ENCODE measurements around the gene SERPINA5. TPM values are rescaled to one million over a fixed set of nuclear protein-coding genes. Genes with fewer than 3 reads are reported as not detected.
"Not testable (repeated sequence)": the region's sequence is repeated elsewhere in the genome, so short reads cannot be mapped to it uniquely, and the experiment has no call there.

The SERPINA5 gene
- total RNA-seq, 1 donor, result not detected

DNA sequence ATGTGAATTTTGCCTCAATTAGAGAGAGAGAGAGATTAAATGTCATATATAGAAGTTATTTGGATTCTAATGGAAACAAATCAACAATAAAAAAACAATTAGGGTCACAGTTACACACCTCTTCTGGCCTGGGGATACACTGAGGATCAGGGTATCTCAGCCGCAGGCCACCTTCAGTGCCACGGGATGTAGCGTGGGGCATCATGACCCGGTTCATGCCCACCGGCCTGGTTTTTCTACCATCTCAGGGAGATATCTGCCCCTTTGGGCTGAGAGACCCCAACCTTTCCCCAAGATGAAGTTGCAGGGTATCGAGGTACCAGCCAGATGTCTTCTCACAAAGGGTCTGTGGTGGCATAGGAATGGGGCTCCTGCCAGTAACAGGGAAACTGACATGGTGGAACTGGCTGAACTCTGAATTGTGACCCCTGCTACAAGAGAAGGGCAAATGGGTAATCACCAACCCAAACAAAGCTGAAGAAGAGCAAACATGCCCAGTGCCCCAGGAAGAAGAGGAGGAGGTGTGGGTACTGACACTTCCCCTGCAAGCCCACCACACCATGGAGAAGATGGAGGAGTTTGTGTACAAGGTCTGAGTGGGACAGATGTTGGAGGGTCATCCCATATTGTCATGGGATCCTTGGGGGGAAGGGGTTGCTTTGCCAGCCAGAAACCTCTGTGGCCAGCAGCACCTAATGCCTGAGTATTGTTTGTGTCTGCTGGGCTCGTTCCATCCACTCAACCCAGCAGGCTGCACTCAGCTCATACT is 50.5 kb downstream of the SERPINA5 start:
- no peaks in the 10 kb centered on the region for H3K9me3 ChIP-seq (ENCODE audit: low read depth, low read length)
- H3K4me1 ChIP-seq (ENCODE audit: insufficient read depth, low read length), result no peaks in the 10 kb centered on the region
- no peaks in the 10 kb centered on the region for H3K27me3 ChIP-seq (ENCODE audit: insufficient read depth, low read length)
- H3K4me3 ChIP-seq (ENCODE audit: low read length), result no peak overlapping the region

DNA sequence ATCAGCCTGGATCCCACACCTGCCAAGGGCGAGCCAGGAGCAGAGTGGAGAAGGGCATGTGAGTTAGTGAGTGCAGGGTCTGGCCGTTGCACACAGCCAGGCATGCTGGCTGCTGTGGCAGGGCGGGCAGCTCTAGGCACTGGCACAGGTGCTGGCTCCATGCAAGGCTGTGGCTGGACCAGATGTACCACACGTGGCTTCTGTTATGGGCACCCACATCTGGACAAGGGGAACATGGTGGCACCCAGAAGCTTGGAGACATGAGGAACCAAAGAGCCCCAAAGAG is 51.0 kb downstream of the SERPINA5 start:
- Histone ChIP-seq H3K4me1 (ENCODE audit: insufficient read depth, low read length) (no peaks in the 10 kb centered on the region), H3K27me3 (ENCODE audit: insufficient read depth, low read length) (no peaks in the 10 kb centered on the region), H3K9me3 (ENCODE audit: low read depth, low read length) (no peaks in the 10 kb centered on the region), H3K4me3 (ENCODE audit: low read length) (no peak overlapping the region)

DNA sequence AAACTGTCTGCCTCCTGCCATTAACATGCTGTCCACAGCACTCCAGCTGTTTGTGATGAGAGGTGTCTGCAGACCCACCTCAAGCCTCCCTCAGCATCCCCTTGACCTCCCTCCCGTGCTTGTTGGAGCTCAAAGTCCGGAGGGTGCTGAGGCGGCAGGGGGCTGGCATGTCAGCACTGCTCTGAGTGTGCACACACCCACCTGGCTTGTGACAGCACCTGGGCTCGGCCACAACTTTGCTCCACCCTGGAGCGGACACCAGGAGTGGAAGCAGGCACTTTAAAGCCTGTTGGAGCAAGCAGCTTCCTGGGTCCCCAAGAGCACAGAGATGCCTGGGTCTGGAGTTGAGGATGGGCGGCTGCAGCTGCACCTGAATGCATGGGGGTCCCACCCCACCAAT is 51.9 kb downstream of the SERPINA5 start:
- H3K4me1 ChIP-seq (ENCODE audit: insufficient read depth, low read length), result no peaks in the 10 kb centered on the region
- no peaks in the 10 kb centered on the region for H3K27me3 ChIP-seq (ENCODE audit: insufficient read depth, low read length)
- H3K9me3 ChIP-seq (ENCODE audit: low read depth, low read length), result no peaks in the 10 kb centered on the region
- H3K4me3 ChIP-seq (ENCODE audit: low read length), result no peak overlapping the region

DNA sequence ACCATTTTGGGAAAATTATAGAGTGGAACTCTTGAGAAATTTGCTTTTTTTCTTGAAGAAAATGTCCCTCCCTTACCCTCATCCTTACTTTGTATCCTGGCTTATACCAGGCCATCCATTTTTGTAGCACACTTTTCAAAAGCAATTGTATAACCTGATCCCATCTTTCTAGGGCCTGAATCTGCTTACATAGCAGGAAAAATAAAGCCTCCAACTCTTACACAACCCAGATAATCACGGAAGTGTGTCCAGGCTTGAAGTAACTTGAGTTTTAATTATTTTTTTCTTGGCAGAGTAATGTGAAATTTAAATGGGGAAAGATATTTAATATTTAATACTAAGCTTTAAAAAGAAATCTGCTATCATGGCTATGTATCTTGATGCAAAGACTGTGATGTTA is 53.9 kb downstream of the SERPINA5 start:
- Histone ChIP-seq H3K4me1 (ENCODE audit: insufficient read depth, low read length) (no peaks in the 10 kb centered on the region), H3K4me3 (ENCODE audit: low read length) (no peak overlapping the region), H3K9me3 (ENCODE audit: low read depth, low read length) (no peaks in the 10 kb centered on the region)

DNA sequence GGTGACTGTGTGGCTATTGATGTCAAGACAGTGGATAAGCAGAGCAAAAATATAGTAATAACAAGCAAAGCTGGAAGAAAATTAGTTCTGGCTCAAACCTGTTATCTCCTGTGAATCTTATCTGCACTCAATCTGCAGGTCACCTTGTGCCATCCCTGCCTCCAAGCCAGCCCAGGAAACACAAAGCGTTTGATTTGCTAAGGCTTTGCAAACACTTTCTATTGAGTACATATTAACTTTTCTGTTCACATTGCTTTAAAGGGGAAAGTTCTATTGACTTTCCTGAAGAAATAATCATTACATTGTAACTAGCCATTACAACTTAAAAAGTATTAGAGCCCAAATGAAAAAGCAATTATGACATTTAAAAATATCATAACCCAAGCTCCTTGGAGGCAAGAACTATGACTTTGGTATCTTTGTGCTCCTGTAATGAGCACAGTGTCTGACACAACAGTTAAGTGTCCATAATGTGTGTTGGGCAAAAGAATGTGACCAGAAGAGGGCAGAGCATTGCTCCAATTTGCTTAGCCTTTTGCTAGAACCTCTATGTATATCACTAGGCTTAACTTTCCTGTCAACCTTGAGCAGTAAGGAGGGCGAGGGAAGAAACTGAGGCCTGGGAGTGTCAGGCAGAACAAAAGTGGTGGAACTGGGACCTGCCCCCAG is 55.7 kb downstream of the SERPINA5 start:
- Histone ChIP-seq H3K4me1 (ENCODE audit: insufficient read depth, low read length) (no peaks in the 10 kb centered on the region), H3K4me3 (ENCODE audit: low read length) (no peak overlapping the region), H3K27me3 (ENCODE audit: insufficient read depth, low read length) (no peaks in the 10 kb centered on the region), H3K9me3 (ENCODE audit: low read depth, low read length) (no peaks in the 10 kb centered on the region)

More for the DNA sequence above, 53.9 kb downstream of the SERPINA5 start:
- no peaks in the 10 kb centered on the region for H3K27me3 ChIP-seq (ENCODE audit: insufficient read depth, low read length)

DNA sequence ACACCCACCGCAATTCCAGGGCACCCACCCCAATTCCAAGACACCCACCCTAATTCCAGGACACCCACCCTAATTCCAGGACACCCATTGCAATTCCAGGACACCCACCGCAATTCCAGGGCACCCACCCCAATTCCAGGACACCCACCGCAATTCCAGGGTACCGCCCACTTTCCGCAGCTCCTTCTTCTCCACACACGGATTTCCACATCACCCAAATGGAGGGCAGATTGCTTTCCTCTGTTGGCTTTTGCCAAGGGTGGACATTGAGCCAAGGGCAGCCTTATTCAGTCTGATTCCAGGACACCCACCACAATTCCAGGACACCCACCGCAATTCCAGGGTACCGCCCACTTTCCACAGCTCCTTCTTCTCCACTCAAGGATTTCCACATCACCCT is 56.6 kb downstream of the SERPINA5 start:
- not testable (repeated sequence) for H3K4me1 ChIP-seq (ENCODE audit: insufficient read depth, low read length); H3K4me3 ChIP-seq (ENCODE audit: low read length); H3K9me3 ChIP-seq (ENCODE audit: low read depth, low read length); H3K27me3 ChIP-seq (ENCODE audit: insufficient read depth, low read length)

DNA sequence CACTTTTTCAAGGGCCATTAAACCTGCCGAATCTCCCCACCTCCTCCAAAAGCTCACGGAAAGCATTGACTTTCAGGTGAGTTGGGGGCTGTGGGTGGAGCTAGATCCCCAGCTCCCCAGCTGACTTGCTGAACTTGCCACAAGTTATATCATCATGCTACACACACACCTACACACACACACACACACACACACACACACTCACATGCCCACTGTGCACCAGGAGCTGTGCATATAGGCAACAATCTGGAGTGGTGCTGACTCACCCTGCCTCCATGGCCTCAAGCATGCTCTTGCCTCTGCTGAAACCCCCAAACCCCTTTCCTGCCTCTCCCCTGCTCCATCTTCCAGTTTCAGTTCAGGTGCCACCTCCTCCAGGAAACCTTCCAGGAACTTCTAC is 57.1 kb downstream of the SERPINA5 start:
- no peaks in the 10 kb centered on the region for H3K9me3 ChIP-seq (ENCODE audit: low read depth, low read length)
- H3K27me3 ChIP-seq (ENCODE audit: insufficient read depth, low read length), result no peaks in the 10 kb centered on the region
- no peak overlapping the region for H3K4me3 ChIP-seq (ENCODE audit: low read length)

DNA sequence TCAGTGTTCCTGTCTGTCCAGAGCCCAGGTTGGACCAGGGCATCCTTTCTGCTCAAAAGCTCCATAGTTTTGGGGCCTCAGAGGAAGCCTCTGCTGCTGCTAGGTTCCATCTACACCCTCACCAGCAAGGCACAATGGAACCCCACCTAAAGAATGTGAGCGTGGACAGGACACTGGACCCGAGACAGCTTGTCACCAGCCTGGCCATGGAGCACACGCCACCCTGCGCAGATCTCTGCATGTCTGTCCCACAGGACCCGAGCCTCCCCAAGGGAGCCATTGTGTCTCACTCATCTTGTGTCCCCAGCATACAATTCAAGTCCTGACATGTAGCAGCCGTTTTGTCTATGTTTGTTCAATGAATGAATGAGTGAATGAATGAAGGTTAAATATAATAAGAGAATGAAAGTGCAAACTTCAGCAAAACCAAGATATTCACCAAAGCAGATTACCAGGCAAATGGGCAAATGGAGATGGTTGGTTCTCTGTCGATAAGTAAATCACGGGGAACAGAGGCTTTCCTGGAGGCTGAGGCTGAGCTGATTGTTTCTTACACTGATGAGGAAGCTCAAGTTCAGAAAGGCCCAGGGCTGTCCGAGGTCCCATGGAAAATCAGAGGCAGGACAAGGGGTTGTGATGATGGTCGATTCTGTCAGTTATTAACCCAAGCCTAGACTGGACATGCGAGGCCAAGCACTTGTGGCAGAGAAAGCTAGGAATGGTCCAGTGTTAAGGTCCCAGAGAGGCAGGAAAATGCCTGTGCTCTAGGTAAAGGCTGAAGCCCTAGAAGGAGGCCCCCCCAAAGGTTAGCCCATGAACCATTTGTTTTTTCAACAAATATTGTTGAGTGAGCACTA is 58.0 kb downstream of the SERPINA5 start:
- H3K27me3 ChIP-seq (ENCODE audit: insufficient read depth, low read length), result no peaks in the 10 kb centered on the region
- H3K4me1 ChIP-seq (ENCODE audit: insufficient read depth, low read length), result no peaks in the 10 kb centered on the region
- H3K4me3 ChIP-seq (ENCODE audit: low read length), result no peak overlapping the region
- H3K9me3 ChIP-seq (ENCODE audit: low read depth, low read length), result no peaks in the 10 kb centered on the region

More for the DNA sequence above, 57.1 kb downstream of the SERPINA5 start:
- no peaks in the 10 kb centered on the region for H3K4me1 ChIP-seq (ENCODE audit: insufficient read depth, low read length)

DNA sequence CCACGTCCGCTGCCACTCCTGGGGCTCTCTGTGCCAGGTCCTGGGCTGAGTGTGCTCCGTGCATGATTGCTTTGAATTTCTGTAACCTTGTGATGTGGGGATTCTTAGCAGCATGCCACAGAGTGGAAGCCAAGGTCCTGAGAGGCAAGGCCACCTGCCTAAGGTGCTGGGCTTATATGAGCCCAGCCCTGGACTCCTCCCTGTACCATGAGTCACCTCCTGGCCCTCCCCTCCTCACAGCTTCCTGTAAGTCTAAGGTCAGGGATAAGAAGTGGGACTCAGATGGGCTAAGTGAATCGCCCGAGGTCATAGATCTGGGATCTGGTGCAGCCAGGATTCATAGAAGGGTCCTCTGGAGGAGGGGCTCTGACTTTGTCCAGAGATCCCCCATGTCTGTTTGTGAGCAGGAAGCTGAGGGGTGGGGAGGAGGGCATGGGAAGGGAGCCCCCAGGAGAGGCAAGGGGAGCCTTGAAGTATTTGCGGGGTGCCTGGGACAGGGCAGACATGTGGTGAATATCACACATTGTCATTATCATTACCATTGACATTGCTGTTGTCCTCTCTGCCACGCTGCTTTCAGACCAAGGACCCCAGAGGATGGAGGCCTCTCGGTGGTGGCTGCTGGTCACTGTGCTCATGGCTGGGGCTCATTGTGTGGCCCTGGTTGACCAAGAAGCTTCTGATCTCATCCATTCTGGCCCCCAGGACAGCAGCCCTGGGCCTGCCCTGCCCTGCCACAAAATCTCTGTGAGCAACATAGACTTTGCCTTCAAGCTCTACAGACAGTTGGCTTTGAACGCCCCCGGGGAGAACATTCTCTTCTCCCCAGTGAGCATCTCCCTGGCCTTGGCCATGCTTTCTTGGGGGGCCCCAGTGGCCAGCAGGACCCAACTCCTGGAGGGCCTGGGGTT is 59.8 kb downstream of the SERPINA5 start:
- no peak overlapping the region for H3K4me3 ChIP-seq (ENCODE audit: low read length)
- no peaks in the 10 kb centered on the region for H3K4me1 ChIP-seq (ENCODE audit: insufficient read depth, low read length)
- H3K27me3 ChIP-seq (ENCODE audit: insufficient read depth, low read length), result no peaks in the 10 kb centered on the region
- no peaks in the 10 kb centered on the region for H3K9me3 ChIP-seq (ENCODE audit: low read depth, low read length)

DNA sequence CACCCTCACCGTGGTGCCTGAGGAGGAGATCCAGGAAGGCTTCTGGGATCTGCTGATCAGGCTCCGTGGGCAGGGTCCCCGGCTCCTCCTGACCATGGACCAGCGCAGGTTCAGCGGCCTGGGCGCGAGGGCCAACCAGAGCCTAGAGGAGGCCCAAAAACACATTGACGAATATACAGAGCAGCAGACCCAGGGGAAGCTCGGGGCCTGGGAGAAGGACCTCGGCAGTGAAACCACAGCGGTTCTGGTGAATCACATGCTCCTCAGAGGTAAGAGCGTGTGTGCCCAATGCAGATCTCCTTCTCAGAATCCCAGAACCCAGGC is 60.4 kb downstream of the SERPINA5 start:
- no peaks in the 10 kb centered on the region for H3K9me3 ChIP-seq (ENCODE audit: low read depth, low read length)
- no peaks in the 10 kb centered on the region for H3K27me3 ChIP-seq (ENCODE audit: insufficient read depth, low read length)
- H3K4me3 ChIP-seq (ENCODE audit: low read length), result no peak overlapping the region
- H3K4me1 ChIP-seq (ENCODE audit: insufficient read depth, low read length), result no peaks in the 10 kb centered on the region

Other genes starting within 250 kb of the SERPINA5 start
- 0.21 TPM for gene SERPINA2, start 214.7 kb upstream of the SERPINA5 start, total RNA-seq
- gene SERPINA1, start 192.8 kb upstream of the SERPINA5 start, total RNA-seq, result 453 TPM
- gene SERPINA11, start 128.6 kb upstream of the SERPINA5 start, total RNA-seq, result not detected
- not detected for gene SERPINA9, start 105.2 kb upstream of the SERPINA5 start, total RNA-seq
- not detected for gene SERPINA12, start 72.0 kb upstream of the SERPINA5 start, total RNA-seq
- 0.10 TPM for gene SERPINA4, start 20.0 kb upstream of the SERPINA5 start, total RNA-seq
- not detected for gene SERPINA3, start 31.0 kb downstream of the SERPINA5 start, total RNA-seq
- 0.42 TPM for gene GSC, start 188.7 kb downstream of the SERPINA5 start, total RNA-seq

Data from mononuclear cell (primary cell).